ENCODE measurements around the gene INPP5D.
"Not testable (repeated sequence)": the region's sequence is repeated elsewhere in the genome, so short reads cannot be mapped to it uniquely, and the experiment has no call there.

INPP5D gene

GRCh38 chr2:233147136-233147828 is 87.1 kb downstream of the INPP5D start:
- no peak for DNase-seq

- DNase-seq = no peak
Measured at GRCh38 chr2:233147829-233148167, 87.7 kb downstream of the INPP5D start.

GRCh38 chr2:233148354-233148753 is 88.2 kb downstream of the INPP5D start:
- no peak for DNase-seq

GRCh38 chr2:233152541-233152940 is 92.4 kb downstream of the INPP5D start:
- no peak for DNase-seq

- DNase-seq = no peak
Measured at GRCh38 chr2:233153146-233153798, 93.1 kb downstream of the INPP5D start.

GRCh38 chr2:233156001-233156400 is 95.9 kb downstream of the INPP5D start:
- no peak for DNase-seq

GRCh38 chr2:233156461-233156860 is 96.3 kb downstream of the INPP5D start:
- DNase-seq = not testable (repeated sequence)

GRCh38 chr2:233161730-233162129 is 101.6 kb downstream of the INPP5D start:
- no peak for DNase-seq

- DNase-seq = no peak
Measured at GRCh38 chr2:233162770-233163169, 102.6 kb downstream of the INPP5D start.

GRCh38 chr2:233163486-233164103 is 103.5 kb downstream of the INPP5D start:
- DNase-seq = no peak

GRCh38 chr2:233164128-233164635 is 104.0 kb downstream of the INPP5D start:
- no peak for DNase-seq

GRCh38 chr2:233164967-233165366 is 104.8 kb downstream of the INPP5D start:
- no peak for DNase-seq

- DNase-seq = no peak
Measured at GRCh38 chr2:233165543-233165894, 105.4 kb downstream of the INPP5D start.

- DNase-seq = peak; percentile 22
Measured at GRCh38 chr2:233165895-233166661, 105.9 kb downstream of the INPP5D start.

- DNase-seq = no peak
Measured at GRCh38 chr2:233168445-233168844, 108.3 kb downstream of the INPP5D start.

- DNase-seq = no peak
Measured at GRCh38 chr2:233168919-233169318, 108.8 kb downstream of the INPP5D start.

- no peak for DNase-seq
Measured at GRCh38 chr2:233171344-233171743, 111.2 kb downstream of the INPP5D start.

GRCh38 chr2:233173115-233173514 is 113.0 kb downstream of the INPP5D start:
- DNase-seq = no peak

GRCh38 chr2:233174137-233174536 is 114.0 kb downstream of the INPP5D start:
- no peak for DNase-seq

GRCh38 chr2:233178994-233179847 is 119.1 kb downstream of the INPP5D start:
- no peak for DNase-seq

- DNase-seq = no peak
Measured at GRCh38 chr2:233179848-233180366, 119.8 kb downstream of the INPP5D start.

- no peak for DNase-seq
Measured at GRCh38 chr2:233183869-233184418, 123.8 kb downstream of the INPP5D start.

Measured in EL (cell line).